HG03469 (cell line): ENCODE measurements around the gene OMA1.

Experiments
- ATAC-seq: cut with Tn5 transposase; IDR thresholded peaks from one replicate; pipeline ENCODE4 v1.9.1; 2021; ENCODE audit warnings: mild to moderate bottlenecking, moderate library complexity, moderate number of reproducible peaks; ENCODE audit not compliant: unreplicated experiment

Gene OMA1

GRCh38 chr1:58465825-58466629 is 80.5 kb downstream of the OMA1 start:
- no peak for ATAC-seq

- no peak for ATAC-seq
Measured at GRCh38 chr1:58465176-58465575, 81.3 kb downstream of the OMA1 start.

- ATAC-seq, result no peak
Measured at GRCh38 chr1:58460469-58460868, 86.1 kb downstream of the OMA1 start.

GRCh38 chr1:58459911-58460310 is 86.6 kb downstream of the OMA1 start:
- no peak for ATAC-seq

GRCh38 chr1:58457023-58457635 is 89.4 kb downstream of the OMA1 start:
- ATAC-seq, result no peak

GRCh38 chr1:58456470-58456869 is 90.1 kb downstream of the OMA1 start:
- no peak for ATAC-seq

GRCh38 chr1:58454807-58455206 is 91.7 kb downstream of the OMA1 start:
- no peak for ATAC-seq

GRCh38 chr1:58454385-58454784 is 92.1 kb downstream of the OMA1 start:
- ATAC-seq, result no peak

GRCh38 chr1:58451560-58452191 is 94.8 kb downstream of the OMA1 start:
- ATAC-seq, result no peak

GRCh38 chr1:58447886-58448285 is 98.6 kb downstream of the OMA1 start:
- no peak for ATAC-seq

GRCh38 chr1:58447042-58447441 is 99.5 kb downstream of the OMA1 start:
- no peak for ATAC-seq

GRCh38 chr1:58446368-58446767 is 100.2 kb downstream of the OMA1 start:
- no peak for ATAC-seq

- no peak for ATAC-seq
Measured at GRCh38 chr1:58443986-58444868, 102.3 kb downstream of the OMA1 start.

GRCh38 chr1:58442114-58442513 is 104.4 kb downstream of the OMA1 start:
- ATAC-seq, result no peak

GRCh38 chr1:58441699-58442098 is 104.8 kb downstream of the OMA1 start:
- no peak for ATAC-seq

- ATAC-seq, result no peak
Measured at GRCh38 chr1:58440696-58441095, 105.8 kb downstream of the OMA1 start.

- ATAC-seq, result no peak
Measured at GRCh38 chr1:58439946-58440345, 106.6 kb downstream of the OMA1 start.

- ATAC-seq, result no peak
Measured at GRCh38 chr1:58438468-58438867, 108.1 kb downstream of the OMA1 start.

GRCh38 chr1:58437623-58438022 is 108.9 kb downstream of the OMA1 start:
- no peak for ATAC-seq

- ATAC-seq, result no peak
Measured at GRCh38 chr1:58436615-58437297, 109.8 kb downstream of the OMA1 start.
